Muscle of back (tissue), 13 donors: ENCODE data around the gene USP11. TPM values are rescaled to one million over a fixed set of nuclear protein-coding genes. Genes with fewer than 3 reads are reported as not detected.

Source experiments
- DNase-seq, 3 donors: peaks; one replicate each; pipeline versions ENCODE4 v3.0.0 to v3.0.0-alpha.2; 2013
- long read RNA-seq, 9 donors: transcript quantifications; one replicate each; lab custom pipeline, GENCODE V29; 2026
- polyA plus RNA-seq, 10 donors: library from polyadenylated mRNA; unstranded; fragments of 120-200 nt; gene quantifications; one replicate each; pipeline ENCODE4 v1.2.1, GENCODE V29; 2013; ENCODE audit not compliant: insufficient read length in 10 of 10

USP11 gene
- polyA plus RNA-seq, result 100 to 1,000 TPM in 1 of 10 donors, 10 to 100 TPM in 9; 84.3 to 100 (median 92.3) TPM
- long read RNA-seq, donor 1, transcript USP11-204 (21 exons, 3,515 nt), result major isoform, 6 of 12 reads
- long read RNA-seq, donor 1, partial matches to known transcripts, result 5 of 12 reads
- long read RNA-seq, donor 1, other reads (novel, unspliced or antisense), result 0 of 12 reads
- long read RNA-seq, donor 2, transcript USP11-204 (21 exons, 3,515 nt), result major isoform, 11 of 11 reads
- long read RNA-seq, donor 2, partial matches to known transcripts, result 0 of 11 reads
- long read RNA-seq, donor 2, other reads (novel, unspliced or antisense), result 0 of 11 reads
- long read RNA-seq, donor 3, result 0 reads
- long read RNA-seq, donor 4, partial matches to known transcripts, result 7 of 10 reads
- long read RNA-seq, donor 4, other reads (novel, unspliced or antisense), result 0 of 10 reads
- long read RNA-seq, donor 5, transcript USP11-204 (21 exons, 3,515 nt), result major isoform, 5 of 41 reads
- long read RNA-seq, donor 5, partial matches to known transcripts, result 35 of 41 reads
- long read RNA-seq, donor 5, other reads (novel, unspliced or antisense), result 0 of 41 reads
- long read RNA-seq, donor 6, transcript USP11-204 (21 exons, 3,515 nt), result major isoform, 13 of 28 reads
- long read RNA-seq, donor 6, partial matches to known transcripts, result 15 of 28 reads
- long read RNA-seq, donor 6, other reads (novel, unspliced or antisense), result 0 of 28 reads
- long read RNA-seq, donor 7, transcript USP11-204 (21 exons, 3,515 nt), result major isoform, 5 of 6 reads
- long read RNA-seq, donor 7, partial matches to known transcripts, result 0 of 6 reads
- long read RNA-seq, donor 7, other reads (novel, unspliced or antisense), result 0 of 6 reads
- long read RNA-seq, donor 8, transcript USP11-204 (21 exons, 3,515 nt), result major isoform, 9 of 14 reads
- long read RNA-seq, donor 8, partial matches to known transcripts, result 5 of 14 reads
- long read RNA-seq, donor 8, other reads (novel, unspliced or antisense), result 0 of 14 reads
- long read RNA-seq, donor 9, partial matches to known transcripts, result 0 of 1 reads
- long read RNA-seq, donor 9, other reads (novel, unspliced or antisense), result 0 of 1 reads

GRCh38 chrX:47232803-47233332 is at the start of gene USP11:
TSS of gene USP11 (plus strand) at chrX:47233009. CDS start at chrX:47233044, 35 bp downstream.
- DNase-seq, result peak; percentile 54 to 86 (median 73)

GRCh38 chrX:47184486-47184885 is 48.3 kb upstream of the USP11 start:
- no peak for DNase-seq

GRCh38 chrX:47185241-47185640 is 47.6 kb upstream of the USP11 start:
- DNase-seq, result no peak

GRCh38 chrX:47186096-47186740 is 46.6 kb upstream of the USP11 start:
- DNase-seq, result no peak

GRCh38 chrX:47187106-47187677 is 45.6 kb upstream of the USP11 start:
- DNase-seq, result no peak

GRCh38 chrX:47189906-47190305 is 42.9 kb upstream of the USP11 start:
- DNase-seq, result no peak

GRCh38 chrX:47190445-47191269 is 42.2 kb upstream of the USP11 start:
- DNase-seq, result peak; percentile 89 to 93 (median 89)

GRCh38 chrX:47191331-47191730 is 41.5 kb upstream of the USP11 start:
- DNase-seq, result peak in 1 of 3 donors; percentile 48

GRCh38 chrX:47191806-47192401 is 40.9 kb upstream of the USP11 start:
- no peak for DNase-seq

- DNase-seq, result peak; percentile 93 to 97 (median 95)
These were observed 39.2 kb upstream of the USP11 start, which contains the start of gene UBA1 for GRCh38 chrX:47193475-47194193. TSS of gene UBA1 (plus strand) at chrX:47193829. CDS start at chrX:47198803, 4,974 bp downstream.

GRCh38 chrX:47194194-47194787 is 38.5 kb upstream of the USP11 start:
- DNase-seq, result no peak

- DNase-seq, result no peak
These were observed 36.7 kb upstream of the USP11 start for GRCh38 chrX:47196098-47196497.

- DNase-seq, result no peak
These were observed 35.3 kb upstream of the USP11 start for GRCh38 chrX:47197526-47197925.

GRCh38 chrX:47198026-47198686 is 34.7 kb upstream of the USP11 start:
- no peak for DNase-seq

GRCh38 chrX:47198687-47199080 is 34.1 kb upstream of the USP11 start:
- no peak for DNase-seq

GRCh38 chrX:47199286-47199685 is 33.5 kb upstream of the USP11 start:
- no peak for DNase-seq

GRCh38 chrX:47200385-47201150 is 32.2 kb upstream of the USP11 start:
- peak in 1 of 3 donors; percentile 34 for DNase-seq
